IMR-90 (cell line): ENCODE results near the gene CAPN10. TPM values are rescaled to one million over a fixed set of nuclear protein-coding genes. Genes with fewer than 3 reads are reported as not detected.

Source experiments
- ATAC-seq: fragments of 200-7000 bp; cut with Tn5 transposase; 2 replicates; pipeline ENCODE4 v1.9.1; 2020; ENCODE audit warnings: low read depth, mild to moderate bottlenecking, moderate library complexity
- BruUV-seq: library from RNA; stranded (reverse); fragments of 400-500 nt; replicated peaks from 2 replicates; lab custom pipeline; 2021; lab: Mats Ljungman, UMichigan
- CTCF ChIA-PET: fragments of 300-600 bp; formaldehyde crosslinking; extraction: SDS; loops from one replicate; lab custom pipeline; 2021; ENCODE audit warnings: antibody characterized with exemption; lab: Yijun Ruan, JAX
- POLR2A ChIA-PET: fragments of 300-600 bp; sonication (Branson Sonifier 250); formaldehyde crosslinking; loops from one replicate; lab custom pipeline; 2022; ENCODE audit warnings: antibody characterized with exemption; ENCODE audit not compliant: unreplicated experiment; lab: Charles Lee
- DNase-seq: peaks from one replicate; pipeline ENCODE4 v3.0.0; 2013
- H2AFZ ChIP-seq: replicated peaks from 2 replicates; pipeline ENCODE3; 2013; ENCODE audit warnings: low read length, mild to moderate bottlenecking; ENCODE audit not compliant: poor library complexity
- H2AK5ac ChIP-seq: 2 replicates; pipeline ENCODE4 v1.6.1; 2013; ENCODE audit warnings: low read depth, low read length, inconsistent platforms
- H2AK9ac ChIP-seq: replicated peaks from 2 replicates; pipeline ENCODE3; 2013; ENCODE audit warnings: mild to moderate bottlenecking, low read depth, low read length, moderate library complexity; ENCODE audit not compliant: poor library complexity
- H2BK120ac ChIP-seq: 2 replicates; pipeline ENCODE4 v1.6.1; 2013; ENCODE audit warnings: low read depth, low read length, inconsistent platforms
- H2BK15ac ChIP-seq: 3 replicates; pipeline ENCODE4 v1.6.1; 2013; ENCODE audit warnings: low read depth, low read length, inconsistent platforms
- H2BK20ac ChIP-seq: 2 replicates; pipeline ENCODE4 v1.6.1; 2013; ENCODE audit warnings: low read depth, mild to moderate bottlenecking, inconsistent platforms, low read length, moderate library complexity
- H2BK5ac ChIP-seq: 2 replicates; pipeline ENCODE4 v1.6.1; 2013; ENCODE audit warnings: mild to moderate bottlenecking, low read depth, low read length, inconsistent platforms; ENCODE audit not compliant: poor library complexity, severe bottlenecking
- H3K14ac ChIP-seq: replicated peaks from 2 replicates; pipeline ENCODE4 v1.6.1; 2013; ENCODE audit warnings: low read depth, low read length, inconsistent platforms
- H3K18ac ChIP-seq: 2 replicates; pipeline ENCODE4 v1.6.1; 2013; ENCODE audit warnings: low read depth, low read length, control low read depth
- H3K23ac ChIP-seq: 2 replicates; pipeline ENCODE4 v1.6.1; 2013; ENCODE audit warnings: low read depth, low read length, inconsistent platforms
- H3K27ac ChIP-seq: 2 replicates; pipeline ENCODE4 v1.5.1; 2013; ENCODE audit warnings: mild to moderate bottlenecking, control low read depth, low read length; ENCODE audit not compliant: insufficient read depth
- H3K27me3 ChIP-seq: 2 replicates; pipeline ENCODE4 v1.6.1; 2013; ENCODE audit warnings: low read length; ENCODE audit not compliant: control insufficient read depth, insufficient read depth
- H3K36me3 ChIP-seq: 2 replicates; pipeline ENCODE4 v1.6.1; 2013; ENCODE audit warnings: low read length, mixed read lengths; ENCODE audit not compliant: control insufficient read depth, insufficient read depth
- H3K4ac ChIP-seq: 2 replicates; pipeline ENCODE4 v1.6.1; 2013; ENCODE audit warnings: low read depth, low read length, inconsistent platforms
- H3K4me1 ChIP-seq: 2 replicates; pipeline ENCODE4 v1.6.1; 2013; ENCODE audit warnings: low read length, mixed read lengths; ENCODE audit not compliant: control insufficient read depth, insufficient read depth
- H3K4me2 ChIP-seq: 2 replicates; pipeline ENCODE4 v1.6.1; 2013; ENCODE audit warnings: low read depth, mild to moderate bottlenecking, control low read depth, low read length, moderate library complexity
- H3K4me3 ChIP-seq: 2 replicates; pipeline ENCODE4 v1.5.1; 2013; ENCODE audit warnings: low read depth, mild to moderate bottlenecking, control low read depth, low read length, moderate library complexity; ENCODE audit not compliant: insufficient read depth
- H3K56ac ChIP-seq: 2 replicates; pipeline ENCODE4 v1.6.1; 2013; ENCODE audit warnings: low read length, inconsistent platforms; ENCODE audit not compliant: insufficient read depth; ENCODE audit errors: extremely low read depth
- H3K79me1 ChIP-seq, 2 experiments: 2 replicates each; pipeline ENCODE4 v1.6.1; 2013; ENCODE audit warnings: low read length in 2 of 2, inconsistent platforms in 1 of 2, low read depth in 1 of 2
- H3K9ac ChIP-seq: 2 replicates; pipeline ENCODE4 v1.6.1; 2013; ENCODE audit warnings: low read depth, low read length, control low read depth
- H3K9me1 ChIP-seq: 2 replicates; pipeline ENCODE4 v1.6.1; 2013; ENCODE audit warnings: low read length, inconsistent platforms; ENCODE audit not compliant: insufficient read depth
- H3K9me3 ChIP-seq: 2 replicates; pipeline ENCODE4 v1.6.1; 2013; ENCODE audit warnings: low read length; ENCODE audit not compliant: control insufficient read depth, insufficient read depth
- H4K20me1 ChIP-seq: 2 replicates; pipeline ENCODE4 v1.6.1; 2013; ENCODE audit warnings: low read length, inconsistent platforms; ENCODE audit not compliant: insufficient read depth
- H4K5ac ChIP-seq: 2 replicates; pipeline ENCODE4 v1.6.1; 2013; ENCODE audit warnings: mild to moderate bottlenecking, low read depth, low read length, control low read depth
- H4K8ac ChIP-seq, 2 experiments: 2 replicates each; pipeline ENCODE4 v1.6.1; 2013; ENCODE audit warnings: low read depth in 2 of 2, low read length in 2 of 2, control low read depth in 1 of 2, inconsistent platforms in 1 of 2
- H4K91ac ChIP-seq: 2 replicates; pipeline ENCODE4 v1.6.1; 2013; ENCODE audit warnings: low read depth, low read length, inconsistent platforms; ENCODE audit not compliant: insufficient read depth
- BHLHE40 ChIP-seq: fragments of 150-350 bp; IDR thresholded peaks from 2 replicates; pipeline ENCODE4 v1.6.1; 2016; ENCODE audit warnings: mild to moderate bottlenecking, low read depth, low read length
- CEBPB ChIP-seq: IDR thresholded peaks from 2 replicates; pipeline ENCODE4 v1.6.1; 2012; ENCODE audit warnings: low read depth, low read length, improper control_type of control experiment
- CHD1 ChIP-seq: IDR thresholded peaks from 2 replicates; pipeline ENCODE4 v1.6.1; 2012; ENCODE audit warnings: low read depth, low read length, improper control_type of control experiment
- ELK1 ChIP-seq: fragments of 150-350 bp; IDR thresholded peaks from 2 replicates; pipeline ENCODE4 v1.6.1; 2016; ENCODE audit warnings: low read depth, mild to moderate bottlenecking, low read length, moderate library complexity, borderline replicate concordance
- FOS ChIP-seq: fragments of 150-350 bp; IDR thresholded peaks from 2 replicates; pipeline ENCODE4 v1.6.1; 2016; ENCODE audit warnings: low read depth, low read length
- MAFK ChIP-seq: IDR thresholded peaks from 2 replicates; pipeline ENCODE4 v1.6.1; 2012; ENCODE audit warnings: low read depth, low read length, improper control_type of control experiment
- MAZ ChIP-seq: IDR thresholded peaks from 2 replicates; pipeline ENCODE4 v1.6.1; 2012; ENCODE audit warnings: low read depth, mild to moderate bottlenecking, low read length, improper control_type of control experiment, moderate library complexity, borderline replicate concordance
- MXI1 ChIP-seq: IDR thresholded peaks from 2 replicates; pipeline ENCODE4 v1.6.1; 2012; ENCODE audit warnings: low read depth, mild to moderate bottlenecking, low read length, moderate library complexity, borderline replicate concordance
- NFE2L2 ChIP-seq: fragments of 150-350 bp; IDR thresholded peaks from 2 replicates; pipeline ENCODE4 v1.6.1; 2016; ENCODE audit warnings: low read depth, mild to moderate bottlenecking, low read length
- POLR2A ChIP-seq: IDR thresholded peaks from 2 replicates; pipeline ENCODE4 v1.6.1; 2012; ENCODE audit warnings: mild to moderate bottlenecking, low read depth, low read length
- RAD21 ChIP-seq: IDR thresholded peaks from 2 replicates; pipeline ENCODE4 v1.6.1; 2012; ENCODE audit warnings: low read length, improper control_type of control experiment
- RCOR1 ChIP-seq: IDR thresholded peaks from 2 replicates; pipeline ENCODE4 v1.6.1; 2012; ENCODE audit warnings: mild to moderate bottlenecking, low read length, improper control_type of control experiment; ENCODE audit not compliant: insufficient replicate concordance
- RFX5 ChIP-seq: IDR thresholded peaks from 2 replicates; pipeline ENCODE4 v1.8.0; 2012; ENCODE audit warnings: low read depth, mild to moderate bottlenecking, low read length, moderate library complexity
- SMC3 ChIP-seq: fragments of 150-350 bp; IDR thresholded peaks from 2 replicates; pipeline ENCODE4 v1.6.1; 2016; ENCODE audit warnings: low read depth, mild to moderate bottlenecking, antibody characterized with exemption, low read length, moderate library complexity
- WGBS, 2 experiments: methylation state at CpG; one replicate each; pipeline versions ENCODE4 v1.1.5 to v1.1.7; 2013; ENCODE audit warnings: missing lambda C conversion rate in 2 of 2; ENCODE audit not compliant: insufficient read length in 1 of 2; ENCODE audit errors: extremely low coverage in 2 of 2; 5-methylcytosine and 5-hydroxymethylcytosine counted together
- dilution Hi-C: fragments of 300-500 bp; cut with HindIII; formaldehyde crosslinking; loops from one replicate; pipeline ENCODE4 v1.14.3; 2018; ENCODE audit warnings: low sequenced_read_pairs; ENCODE audit not compliant: unreplicated experiment
- in situ Hi-C: fragments of 300-500 bp; cut with MboI; formaldehyde crosslinking; loops from 3 replicates; pipeline ENCODE4 v1.14.3; 2019; ENCODE audit warnings: low sequenced_read_pairs, inconsistent platforms, mixed read lengths
- intact Hi-C: fragments of 100-400 bp; cut with micrococcal nuclease; formaldehyde crosslinking; loops from 2 replicates; pipeline ENCODE4 v1.10.0; 2022
- polyA plus RNA-seq, 3 experiments: library from polyadenylated mRNA; depleted of rRNA; stranded (reverse); fragments of >200 nt; gene quantifications; 2 replicates each; pipeline ENCODE4 v1.2.3, GENCODE V29; 2012; ENCODE audit warnings: low replicate concordance in 1 of 3
- total RNA-seq: library from RNA; depleted of rRNA; stranded (reverse); fragments of >200 nt; gene quantifications from 2 replicates; pipeline ENCODE4 v1.2.3, GENCODE V29; 2012
- TF ChIP-seq, protein P1 (sequence below): conservative IDR thresholded peaks from 2 replicates; pipeline ENCODE4 v1.5.1; 2012; ENCODE audit warnings: mild to moderate bottlenecking, low read depth, low read length, improper control_type of control experiment

Gene CAPN10
- total and polyA plus RNA-seq, 2 of the 4 experiments (the other 2 are of a cell fraction), result 6.3 to 20.9 TPM

- no peak overlapping the region for H3K14ac ChIP-seq
- H3K9me3 ChIP-seq, result no peaks in the 10 kb centered on the region; the same call in none of the 2 replicates
- no peak overlapping the region for H3K9ac ChIP-seq
- no peak overlapping the region for H2BK120ac ChIP-seq
- no peak overlapping the region for H3K56ac ChIP-seq
- H3K4me2 ChIP-seq, result no peak overlapping the region
- H3K36me3 ChIP-seq, result no peaks in the 10 kb centered on the region
- DNase-seq, result no peak
- in situ Hi-C loops (no loop called here), dilution Hi-C loops (no loop called here), intact Hi-C loops (no loop called here)
- ATAC-seq, result no peak
- CTCF ChIA-PET, result no interaction called here
- H3K18ac ChIP-seq, result no peak overlapping the region
- no peak overlapping the region for H4K91ac ChIP-seq
- no peak overlapping the region for H2BK15ac ChIP-seq
- H4K20me1 ChIP-seq, result no peaks in the 10 kb centered on the region
- H2AK5ac ChIP-seq, result no peak overlapping the region
- H3K27me3 ChIP-seq, result no peaks in the 10 kb centered on the region
- no peak overlapping the region for H2BK5ac ChIP-seq
- no peak overlapping the region for H3K27ac ChIP-seq
- POLR2A ChIA-PET, result no interaction called here
- no TSS peak for BruUV-seq
- WGBS, 2 experiments, result 92 to 100% methylated on average over 1 to 4 of the region's 4 CpGs
- no peak overlapping the region for H2AFZ ChIP-seq
- H3K23ac ChIP-seq, result no peak overlapping the region
- H4K8ac ChIP-seq, result no peak overlapping the region
- H3K79me1 ChIP-seq, result no peaks in the 10 kb centered on the region
- H3K4me3 ChIP-seq, result no peak overlapping the region
- no peaks in the 10 kb centered on the region for H3K9me1 ChIP-seq
- no peak overlapping the region for H2BK20ac ChIP-seq
- H3K4me1 ChIP-seq, result peaks cover 8% of the 10 kb centered on the region
- TF ChIP-seq BHLHE40 (no peak), MAZ (no peak), ELK1 (no peak), NFE2L2 (no peak), POLR2A (no peak), RAD21 (no peak), FOS (no peak), CHD1 (no peak), MAFK (no peak), RFX5 (no peak), RCOR1 (no peak), SMC3 (no peak), CEBPB (no peak), MXI1 (no peak)
- TF ChIP-seq, protein P1, sequence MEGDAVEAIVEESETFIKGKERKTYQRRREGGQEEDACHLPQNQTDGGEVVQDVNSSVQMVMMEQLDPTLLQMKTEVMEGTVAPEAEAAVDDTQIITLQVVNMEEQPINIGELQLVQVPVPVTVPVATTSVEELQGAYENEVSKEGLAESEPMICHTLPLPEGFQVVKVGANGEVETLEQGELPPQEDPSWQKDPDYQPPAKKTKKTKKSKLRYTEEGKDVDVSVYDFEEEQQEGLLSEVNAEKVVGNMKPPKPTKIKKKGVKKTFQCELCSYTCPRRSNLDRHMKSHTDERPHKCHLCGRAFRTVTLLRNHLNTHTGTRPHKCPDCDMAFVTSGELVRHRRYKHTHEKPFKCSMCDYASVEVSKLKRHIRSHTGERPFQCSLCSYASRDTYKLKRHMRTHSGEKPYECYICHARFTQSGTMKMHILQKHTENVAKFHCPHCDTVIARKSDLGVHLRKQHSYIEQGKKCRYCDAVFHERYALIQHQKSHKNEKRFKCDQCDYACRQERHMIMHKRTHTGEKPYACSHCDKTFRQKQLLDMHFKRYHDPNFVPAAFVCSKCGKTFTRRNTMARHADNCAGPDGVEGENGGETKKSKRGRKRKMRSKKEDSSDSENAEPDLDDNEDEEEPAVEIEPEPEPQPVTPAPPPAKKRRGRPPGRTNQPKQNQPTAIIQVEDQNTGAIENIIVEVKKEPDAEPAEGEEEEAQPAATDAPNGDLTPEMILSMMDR, result no peak
- H4K5ac ChIP-seq, result no peak overlapping the region
- H2AK9ac ChIP-seq, result no peak overlapping the region
- no peak overlapping the region for H3K4ac ChIP-seq
These were observed 27.2 kb downstream of the CAPN10 start for GRCh38 chr2:240613781-240614180.
